Fibroblast of lung (primary cell): Measurements from ENCODE around the gene TMX2.

Experiments
- EZH2 ChIP-seq: IDR thresholded peaks from 2 replicates; pipeline ENCODE4 v1.5.1; 2012; ENCODE audit warnings: low read length, control low read depth, mild to moderate bottlenecking; ENCODE audit errors: missing control alignments
- TF ChIP-seq, protein P1 (sequence below), 2 donors: IDR thresholded peaks in 1 of 2; conservative IDR thresholded peaks in 1 of 2; 1 replicate in 1 of 2; 2 replicates in 1 of 2; pipeline ENCODE4 v1.5.1; 2011 to 2012; ENCODE audit warnings: low read length in 2 of 2, control low read depth in 1 of 2, inconsistent platforms in 1 of 2, low read depth in 1 of 2, mild to moderate bottlenecking in 1 of 2

DNA sequence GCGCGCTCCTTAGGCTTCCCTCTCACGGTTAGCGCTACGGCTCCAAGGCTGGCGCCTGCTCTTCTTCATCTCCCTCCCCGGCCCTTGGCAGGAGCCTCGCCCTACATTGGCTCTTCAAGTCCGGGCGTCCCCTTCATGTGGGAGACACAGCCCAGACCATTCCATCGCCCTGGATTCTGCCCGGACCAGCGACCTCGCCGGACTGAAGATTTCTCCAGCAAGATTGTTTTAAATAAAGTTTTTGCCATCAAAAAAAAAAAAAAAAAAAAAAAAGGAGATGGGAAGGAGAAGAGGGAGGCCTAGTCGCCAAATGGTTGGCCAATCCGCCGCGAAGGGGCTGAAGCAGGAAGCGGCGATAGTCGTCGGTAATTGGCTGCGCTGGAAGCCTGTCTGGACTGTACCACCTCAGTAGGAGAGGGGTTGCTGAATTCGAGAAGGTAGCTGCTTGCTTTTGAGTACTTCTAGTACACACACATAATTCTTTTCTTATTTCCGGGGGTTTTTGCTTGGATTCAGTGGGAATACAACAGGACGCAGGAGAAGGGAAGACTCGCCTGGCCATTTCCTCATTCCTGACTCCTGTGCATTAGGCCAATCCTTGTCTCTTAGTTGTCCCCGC is 45.2 kb upstream of the TMX2 start:
- no peak for TF ChIP-seq EZH2
- TF ChIP-seq, protein P1, sequence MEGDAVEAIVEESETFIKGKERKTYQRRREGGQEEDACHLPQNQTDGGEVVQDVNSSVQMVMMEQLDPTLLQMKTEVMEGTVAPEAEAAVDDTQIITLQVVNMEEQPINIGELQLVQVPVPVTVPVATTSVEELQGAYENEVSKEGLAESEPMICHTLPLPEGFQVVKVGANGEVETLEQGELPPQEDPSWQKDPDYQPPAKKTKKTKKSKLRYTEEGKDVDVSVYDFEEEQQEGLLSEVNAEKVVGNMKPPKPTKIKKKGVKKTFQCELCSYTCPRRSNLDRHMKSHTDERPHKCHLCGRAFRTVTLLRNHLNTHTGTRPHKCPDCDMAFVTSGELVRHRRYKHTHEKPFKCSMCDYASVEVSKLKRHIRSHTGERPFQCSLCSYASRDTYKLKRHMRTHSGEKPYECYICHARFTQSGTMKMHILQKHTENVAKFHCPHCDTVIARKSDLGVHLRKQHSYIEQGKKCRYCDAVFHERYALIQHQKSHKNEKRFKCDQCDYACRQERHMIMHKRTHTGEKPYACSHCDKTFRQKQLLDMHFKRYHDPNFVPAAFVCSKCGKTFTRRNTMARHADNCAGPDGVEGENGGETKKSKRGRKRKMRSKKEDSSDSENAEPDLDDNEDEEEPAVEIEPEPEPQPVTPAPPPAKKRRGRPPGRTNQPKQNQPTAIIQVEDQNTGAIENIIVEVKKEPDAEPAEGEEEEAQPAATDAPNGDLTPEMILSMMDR (conservative IDR thresholded peaks at IDR 0.05 in 1 of 2, IDR thresholded peaks at IDR 0.05 in 1 of 2; ENCODE audit: low read depth in 1 of 2, low read length in 2 of 2): no peak
